ENCODE data around the gene COL16A1. TPM values are rescaled to one million over a fixed set of nuclear protein-coding genes. Genes with fewer than 3 reads are reported as not detected.

COL16A1 gene
- total RNA-seq, 1 donor from 2014 or later: 1.9 TPM

GRCh38 chr1:31667065-31667785, 36.6 kb downstream of the COL16A1 start:
- ATAC-seq (no peak), DNase-seq (ENCODE audit: low spot score) (no peak)

- no peak for DNase-seq (ENCODE audit: low spot score)
- ATAC-seq: no peak
These were observed 37.4 kb downstream of the COL16A1 start for GRCh38 chr1:31666263-31666963.

- DNase-seq (ENCODE audit: low spot score) (no peak), ATAC-seq (no peak)
These were observed 38.5 kb downstream of the COL16A1 start for GRCh38 chr1:31665234-31665878.

GRCh38 chr1:31664528-31664927, 39.3 kb downstream of the COL16A1 start:
- ATAC-seq (no peak), DNase-seq (ENCODE audit: low spot score) (no peak)

- DNase-seq (ENCODE audit: low spot score) (peak; percentile 66), ATAC-seq (peak; percentile 89)
These were observed 40.0 kb downstream of the COL16A1 start for GRCh38 chr1:31663622-31664452.

- DNase-seq (ENCODE audit: low spot score): no peak
These were observed 41.4 kb downstream of the COL16A1 start for GRCh38 chr1:31662463-31662862.

GRCh38 chr1:31661856-31662255, 42.0 kb downstream of the COL16A1 start:
- no peak for ATAC-seq

More at GRCh38 chr1:31662463-31662862, 41.4 kb downstream of the COL16A1 start:
- ATAC-seq: no peak

GRCh38 chr1:31660871-31661455, 42.9 kb downstream of the COL16A1 start:
- no peak for DNase-seq (ENCODE audit: low spot score)
- ATAC-seq: no peak

More at GRCh38 chr1:31661856-31662255, 42.0 kb downstream of the COL16A1 start:
- no peak for DNase-seq (ENCODE audit: low spot score)

- ATAC-seq (no peak), DNase-seq (ENCODE audit: low spot score) (no peak)
These were observed 43.9 kb downstream of the COL16A1 start for GRCh38 chr1:31659889-31660288.

- no peak for DNase-seq (ENCODE audit: low spot score)
- ATAC-seq: no peak
These were observed 45.1 kb downstream of the COL16A1 start for GRCh38 chr1:31658721-31659120.

- ATAC-seq (no peak), DNase-seq (ENCODE audit: low spot score) (no peak)
These were observed 45.8 kb downstream of the COL16A1 start for GRCh38 chr1:31657972-31658510.

- ATAC-seq: no peak
- DNase-seq (ENCODE audit: low spot score): no peak
These were observed 46.6 kb downstream of the COL16A1 start for GRCh38 chr1:31657020-31657804.

GRCh38 chr1:31655756-31656155, 48.1 kb downstream of the COL16A1 start:
- DNase-seq (ENCODE audit: low spot score) (no peak), ATAC-seq (no peak)

- no peak for DNase-seq (ENCODE audit: low spot score)
- no peak for ATAC-seq
These were observed 48.7 kb downstream of the COL16A1 start for GRCh38 chr1:31655104-31655503.

GRCh38 chr1:31654474-31654776, 49.4 kb downstream of the COL16A1 start:
- DNase-seq (ENCODE audit: low spot score) (no peak), ATAC-seq (no peak)

- DNase-seq (ENCODE audit: low spot score) (no peak), ATAC-seq (no peak)
These were observed 49.9 kb downstream of the COL16A1 start for GRCh38 chr1:31653717-31654473.

- DNase-seq (ENCODE audit: low spot score): no peak
- no peak for ATAC-seq
These were observed 50.8 kb downstream of the COL16A1 start for GRCh38 chr1:31652891-31653499.

GRCh38 chr1:31651766-31652165, 52.1 kb downstream of the COL16A1 start:
- ATAC-seq (no peak), DNase-seq (ENCODE audit: low spot score) (no peak)

GRCh38 chr1:31651089-31651420, 52.8 kb downstream of the COL16A1 start:
- no peak for ATAC-seq
- no peak for DNase-seq (ENCODE audit: low spot score)
